ENCODE measurements around the gene IDNK. TPM values are rescaled to one million over a fixed set of nuclear protein-coding genes. Genes with fewer than 3 reads are reported as not detected.

IDNK gene
- total and polyA plus RNA-seq, 10 of the 15 experiments (the other 5 are each of a cell fraction or from before 2014, with no cell fraction given) = 7.0 to 19.1 (median 10.6) TPM

GRCh38 chr9:83630938-83631457, 8.1 kb downstream of the IDNK start (continued):
- TF ChIP-seq CTCF (IDR thresholded peaks at IDR 0.05 in 2 of 3, conservative IDR thresholded peaks at IDR 0.05 in 1 of 3; ENCODE audit: control insufficient read depth in 2 of 3, extremely low read depth in 1 of 3, insufficient read depth in 1 of 3, low read depth in 3 of 3, low read length in 3 of 3) (no peak), KAT2A (conservative IDR thresholded peaks at IDR 0.05; ENCODE audit: control insufficient read depth, low read depth, low read length) (no peak)

- POLR2A ChIA-PET = no interaction called here
- RAD21 ChIA-PET (ENCODE audit: unreplicated experiment) = no interaction called here
- H3K36me3 ChIP-seq (ENCODE audit: control insufficient read depth in 2 of 2, insufficient read depth in 2 of 2, low read length in 1 of 2) = peaks cover 0 to 4% of the 10 kb centered on the region in 2 experiments; a peak in 3 of 4 replicates
- H3K4me3 ChIP-seq = no peak overlapping the region
- H3K9me3 ChIP-seq (replicated peaks; ENCODE audit: control insufficient read depth, insufficient read depth, low read length) = no peaks in the 10 kb centered on the region
- intact Hi-C loops (cut with micrococcal nuclease; ENCODE audit: unreplicated experiment) (no loop called here), in situ Hi-C loops (cut with MboI) (no loop called here)
- DNase-seq (ENCODE audit: low read depth, low spot score) = no peak
- H3K27ac ChIP-seq (ENCODE audit: control insufficient read depth, insufficient read depth) = no peak overlapping the region
- BruUV-seq (replicated peaks) = no TSS peak
- SMC1A ChIA-PET (ENCODE audit: uncharacterized antibody, unreplicated experiment) = interaction anchor here (0.9 kb wide), 2 partner anchors 9 to 16 kb away, joined by 3 read pairs; no protein-coding TSS in a partner anchor
- no peak overlapping the region for H2AFZ ChIP-seq (ENCODE audit: control insufficient read depth, low read depth, low read length)
- WGBS (ENCODE audit: insufficient coverage, insufficient replicate concordance, low lambda C conversion rate, missing lambda C conversion rate) = 100% methylated on average over 1 of the region's 1 CpG
- H3K79me2 ChIP-seq (ENCODE audit: control insufficient read depth, insufficient read depth, low read length) = no peaks in the 10 kb centered on the region
- ATAC-seq = peak; percentile 48
- H3K27me3 ChIP-seq (replicated peaks in 1 of 2; ENCODE audit: control insufficient read depth in 2 of 2, insufficient read depth in 2 of 2, low read length in 1 of 2) = no peaks in the 10 kb centered on the region
- no peaks in the 10 kb centered on the region for H4K20me1 ChIP-seq (ENCODE audit: control insufficient read depth, insufficient read depth)
- CTCF ChIA-PET = interaction anchor here (1.0 to 2.2 kb wide), 3 partner anchors 8 to 16 kb away, joined by 3 to 8 read pairs (median 4); no protein-coding TSS in a partner anchor
- H3K4me2 ChIP-seq (ENCODE audit: control insufficient read depth, insufficient read depth) = no peak overlapping the region
- 0 out of 2 replicates have a peak, but pooled peaks cover 3% of the 10 kb centered on the region for H3K4me1 ChIP-seq (ENCODE audit: control insufficient read depth, insufficient read depth, low read length)
- no peak overlapping the region for H3K9ac ChIP-seq (ENCODE audit: control insufficient read depth, insufficient read depth, low read length)
- FAIRE-seq = no peak
- TF ChIP-seq ZNF274 (IDR thresholded peaks at IDR 0.05; ENCODE audit: insufficient read depth, insufficient read length) (no peak), BHLHE40 (IDR thresholded peaks at IDR 0.05; ENCODE audit: borderline replicate concordance in 1 of 2, low read depth in 2 of 2, low read length in 1 of 2) (no peak), HDAC6 (IDR thresholded peaks at IDR 0.05; ENCODE audit: unreplicated experiment) (no peak), CREM (IDR thresholded peaks at IDR 0.05; ENCODE audit: low read depth) (no peak), MTA2 (IDR thresholded peaks at IDR 0.05; ENCODE audit: low read depth) (no peak), SREBF2 (IDR thresholded peaks at IDR 0.05; ENCODE audit: low read length) (no peak), NFXL1 (IDR thresholded peaks at IDR 0.05; ENCODE audit: borderline replicate concordance) (no peak), MYB (IDR thresholded peaks at IDR 0.05; ENCODE audit: borderline replicate concordance, low read depth, low read length) (no peak), E4F1 (IDR thresholded peaks at IDR 0.05; ENCODE audit: borderline replicate concordance, partially characterized antibody) (no peak), SKIL (IDR thresholded peaks at IDR 0.05; ENCODE audit: low read depth, poor library complexity, severe bottlenecking) (no peak)
Observed at GRCh38 chr9:83633255-83633654, 10.3 kb downstream of the IDNK start.
